GM12878 (cell line): ENCODE results near the gene CCDC6. TPM values are rescaled to one million over a fixed set of nuclear protein-coding genes. Genes with fewer than 3 reads are reported as not detected.

ENCODE experiments used
- ATAC-seq: fragments of 200-7000 bp; cut with Tn5 transposase; 3 replicates; pipeline ENCODE4 v1.9.1; 2020; ENCODE audit warnings: mild to moderate bottlenecking, moderate library complexity
- BruUV-seq: library from RNA; stranded (reverse); fragments of 400-500 nt; replicated peaks from 2 replicates; lab custom pipeline; 2021; lab: Mats Ljungman, UMichigan
- CTCF ChIA-PET: fragments of 300-600 bp; sonication (Branson Sonifier 250); formaldehyde crosslinking; extraction: SDS; loops from one replicate; lab custom pipeline; 2021; ENCODE audit warnings: inconsistent platforms; lab: Yijun Ruan, JAX
- POLR2A ChIA-PET: fragments of 350-600 bp; formaldehyde crosslinking; extraction: SDS; loops from one replicate; lab custom pipeline; 2021; ENCODE audit warnings: inconsistent platforms; lab: Charles Lee
- RAD21 ChIA-PET: fragments of 300-600 bp; sonication (Branson Sonifier 250); formaldehyde crosslinking; loops from one replicate; lab custom pipeline; 2023; ENCODE audit warnings: antibody characterized with exemption; ENCODE audit not compliant: unreplicated experiment; lab: Charles Lee
- SMC1A ChIA-PET: fragments of 300-600 bp; sonication (Branson Sonifier 250); formaldehyde crosslinking; loops from one replicate; lab custom pipeline; 2023; ENCODE audit not compliant: unreplicated experiment, uncharacterized antibody; lab: Charles Lee
- DNase-seq: peaks from one replicate; pipeline ENCODE4 v3.0.0-alpha.2; 2011; ENCODE audit warnings: low read depth, low spot score
- FAIRE-seq: peaks from 3 replicates; lab custom pipeline; 2011; peaks lifted over from hg19 to GRCh38; lab: Jason Lieb, UNC
- H2AFZ ChIP-seq: 2 replicates; pipeline ENCODE4 v1.6.0; 2011; ENCODE audit warnings: low read depth, low read length, control low read depth; ENCODE audit not compliant: control insufficient read depth
- H3K27ac ChIP-seq: 2 replicates; pipeline ENCODE4 v1.5.1; 2011; ENCODE audit warnings: control low read depth; ENCODE audit not compliant: control insufficient read depth, insufficient read depth
- H3K27me3 ChIP-seq, 2 experiments: replicated peaks in 1 of 2; 2 replicates each; pipeline versions ENCODE4 v1.6.0 to v1.6.1; 2011; ENCODE audit warnings: low read length in 1 of 2; ENCODE audit not compliant: control insufficient read depth in 2 of 2, insufficient read depth in 2 of 2
- H3K36me3 ChIP-seq, 2 experiments: 2 replicates each; pipeline ENCODE4 v1.5.1; 2011; ENCODE audit warnings: low read length in 1 of 2; ENCODE audit not compliant: control insufficient read depth in 2 of 2, insufficient read depth in 2 of 2
- H3K4me1 ChIP-seq: 2 replicates; pipeline ENCODE4 v1.6.1; 2011; ENCODE audit warnings: mild to moderate bottlenecking, low read length, moderate library complexity, mixed read lengths; ENCODE audit not compliant: control insufficient read depth, insufficient read depth
- H3K4me2 ChIP-seq: 2 replicates; pipeline ENCODE4 v1.6.0; 2011; ENCODE audit warnings: control low read depth; ENCODE audit not compliant: control insufficient read depth, insufficient read depth
- H3K4me3 ChIP-seq: fragments of 200-600 bp; sonication (generic); 2 replicates; pipeline ENCODE4 v1.5.1; 2016
- H3K79me2 ChIP-seq: 2 replicates; pipeline ENCODE4 v1.6.0; 2011; ENCODE audit warnings: low read length; ENCODE audit not compliant: control insufficient read depth, insufficient read depth
- H3K9ac ChIP-seq: 2 replicates; pipeline ENCODE4 v1.8.0; 2011; ENCODE audit warnings: low read length, control low read depth, mixed read lengths; ENCODE audit not compliant: control insufficient read depth, insufficient read depth
- H3K9me3 ChIP-seq: replicated peaks from 3 replicates; pipeline ENCODE4 v1.5.1; 2011; ENCODE audit warnings: mild to moderate bottlenecking, low read length; ENCODE audit not compliant: control insufficient read depth, insufficient read depth
- H4K20me1 ChIP-seq: 2 replicates; pipeline ENCODE4 v1.6.0; 2011; ENCODE audit not compliant: control insufficient read depth, insufficient read depth
- CEBPB ChIP-seq, 2 experiments: fragments of 150-350 bp in 1 of 2; IDR thresholded peaks; 2 replicates each; pipeline ENCODE4 v1.6.1; 2012 to 2014; ENCODE audit warnings: low read depth in 2 of 2, low read length in 2 of 2, borderline replicate concordance in 1 of 2, inconsistent platforms in 1 of 2
- FOXK2 ChIP-seq: fragments of 450-650 bp; IDR thresholded peaks from 2 replicates; pipeline ENCODE4 v1.6.1; 2017; ENCODE audit warnings: mild to moderate bottlenecking, moderate library complexity
- IRF4 ChIP-seq: IDR thresholded peaks from 2 replicates; pipeline ENCODE4 v1.6.1; 2011; ENCODE audit warnings: low read depth, low read length
- MEF2B ChIP-seq: fragments of 450-650 bp; IDR thresholded peaks from 2 replicates; pipeline ENCODE4 v1.6.1; 2018; ENCODE audit warnings: mild to moderate bottlenecking, moderate library complexity; ENCODE audit not compliant: partially characterized antibody, poor library complexity, severe bottlenecking
- NR2F1 ChIP-seq: fragments of 450-650 bp; conservative IDR thresholded peaks from 2 replicates; pipeline ENCODE4 v1.6.1; 2017; ENCODE audit warnings: mild to moderate bottlenecking
- PML ChIP-seq: IDR thresholded peaks from 2 replicates; pipeline ENCODE4 v1.6.1; 2012; ENCODE audit warnings: low read length, inconsistent platforms
- POLR2AphosphoS2 ChIP-seq: IDR thresholded peaks from 2 replicates; pipeline ENCODE4 v1.6.1; 2011; ENCODE audit warnings: low read depth, mild to moderate bottlenecking, low read length, improper control_type of control experiment, moderate library complexity
- RBBP5 ChIP-seq: fragments of 200-600 bp; sonication (generic); conservative IDR thresholded peaks from 2 replicates; pipeline ENCODE4 v1.6.1; 2016
- WGBS: methylation state at CpG from one replicate; pipeline ENCODE4 v1.1.6; 2016; ENCODE audit warnings: low lambda C conversion rate; ENCODE audit not compliant: insufficient replicate concordance, insufficient coverage; ENCODE audit errors: missing lambda C conversion rate; 5-methylcytosine and 5-hydroxymethylcytosine counted together
- in situ Hi-C: fragments of 300-500 bp; cut with MboI; formaldehyde crosslinking; loops from 9 replicates; pipeline ENCODE4 v1.14.3; 2018; ENCODE audit warnings: mixed read lengths
- intact Hi-C: fragments of 100-400 bp; cut with micrococcal nuclease; formaldehyde crosslinking; loops from one replicate; pipeline ENCODE4 v1.14.2; 2022; ENCODE audit not compliant: unreplicated experiment
- polyA plus RNA-seq, 11 experiments: library from polyadenylated mRNA; depleted of rRNA in 4 of 11; unstranded in 6 of 11; stranded (reverse) in 5 of 11; fragments of >200 nt; fragmentation: Nextera tagmentation in 4 of 11; fragmentation: Illumina TruSeq in 1 of 11; extraction: Ambion mirVana in 4 of 11; extraction: Trizol in 1 of 11; gene quantifications; 1 replicate in 1 of 11; 2 replicates in 10 of 11; pipeline versions ENCODE4 v1.2.1 to v1.2.3, GENCODE V29; 2011 to 2016; ENCODE audit warnings: inconsistent platforms in 2 of 11, missing spikeins in 2 of 11, low read depth in 1 of 11
- total RNA-seq, 4 experiments: library from RNA; depleted of rRNA in 3 of 4; stranded (reverse); fragments of >200 nt in 3 of 4; fragmentation: Illumina TruSeq in 1 of 4; extraction: Trizol in 1 of 4; gene quantifications; 2 replicates each; pipeline versions ENCODE4 v1.2.1 to v1.2.3, GENCODE V29; 2013 to 2021
- TF ChIP-seq, protein P1 (sequence below): fragments of 450-650 bp; IDR thresholded peaks from 2 replicates; pipeline ENCODE4 v1.6.1; 2017; ENCODE audit warnings: borderline replicate concordance
- TF ChIP-seq, protein P2 (sequence below): fragments of 450-650 bp; formaldehyde crosslinking; IDR thresholded peaks from 2 replicates; pipeline ENCODE4 v1.5.0; 2022; ENCODE audit warnings: mild to moderate bottlenecking, missing genetic modification characterization
- TF ChIP-seq, protein P3 (sequence below): IDR thresholded peaks from 2 replicates; pipeline ENCODE4 v1.6.1; 2011; ENCODE audit warnings: low read depth, low read length, improper control_type of control experiment, borderline replicate concordance
- TF ChIP-seq, protein P4 (sequence below): fragments of 450-650 bp; IDR thresholded peaks from 2 replicates; pipeline ENCODE4 v1.6.1; 2016; ENCODE audit warnings: mild to moderate bottlenecking

CCDC6 gene
- total and polyA plus RNA-seq, 10 of the 15 experiments (the other 5 are each of a cell fraction or from before 2014, with no cell fraction given): 11.8 to 46.2 (median 26.7) TPM

DNA sequence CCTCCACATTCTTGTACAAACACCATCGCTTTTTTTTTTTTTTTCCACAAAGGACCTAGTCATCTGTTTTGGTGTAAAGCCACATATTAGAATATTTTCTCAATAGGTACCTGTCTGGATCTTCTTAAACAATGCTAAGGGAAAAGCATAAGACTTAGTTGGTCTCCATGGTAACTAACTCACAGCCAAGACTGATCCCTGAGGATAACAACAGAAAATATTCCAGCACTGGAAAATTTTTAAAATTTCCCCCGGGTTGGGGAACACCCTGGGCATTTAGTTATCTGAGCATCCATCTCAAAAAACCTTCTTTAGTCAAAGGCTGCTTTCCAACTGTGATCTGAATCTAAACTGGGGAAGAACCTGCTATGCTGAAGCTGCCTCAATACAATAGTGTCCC, 43.7 kb upstream of the CCDC6 start:
- ATAC-seq: no peak
- Histone ChIP-seq H3K27me3 (no peaks in the 10 kb centered on the region), H3K9me3 (no peaks in the 10 kb centered on the region), H3K4me2 (no peak overlapping the region), H3K79me2 (no peaks in the 10 kb centered on the region), H3K9ac (no peak overlapping the region), H4K20me1 (no peaks in the 10 kb centered on the region), H3K36me3 (no peaks in the 10 kb centered on the region), H3K4me1 (no peaks in the 10 kb centered on the region), H2AFZ (no peak overlapping the region), H3K27ac (no peak overlapping the region), H3K4me3 (no peak overlapping the region)
- DNase-seq: no peak
- no peak for FAIRE-seq
- BruUV-seq: no TSS peak
- 36% methylated on average over 2 of the region's 2 CpGs for WGBS
- no peak for TF ChIP-seq NR2F1
- TF ChIP-seq POLR2AphosphoS2: no peak
- TF ChIP-seq, protein P1, sequence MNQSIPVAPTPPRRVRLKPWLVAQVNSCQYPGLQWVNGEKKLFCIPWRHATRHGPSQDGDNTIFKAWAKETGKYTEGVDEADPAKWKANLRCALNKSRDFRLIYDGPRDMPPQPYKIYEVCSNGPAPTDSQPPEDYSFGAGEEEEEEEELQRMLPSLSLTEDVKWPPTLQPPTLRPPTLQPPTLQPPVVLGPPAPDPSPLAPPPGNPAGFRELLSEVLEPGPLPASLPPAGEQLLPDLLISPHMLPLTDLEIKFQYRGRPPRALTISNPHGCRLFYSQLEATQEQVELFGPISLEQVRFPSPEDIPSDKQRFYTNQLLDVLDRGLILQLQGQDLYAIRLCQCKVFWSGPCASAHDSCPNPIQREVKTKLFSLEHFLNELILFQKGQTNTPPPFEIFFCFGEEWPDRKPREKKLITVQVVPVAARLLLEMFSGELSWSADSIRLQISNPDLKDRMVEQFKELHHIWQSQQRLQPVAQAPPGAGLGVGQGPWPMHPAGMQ: no peak
- TF ChIP-seq CEBPB (IDR thresholded peaks at IDR 0.05; ENCODE audit: borderline replicate concordance in 1 of 2, low read depth in 2 of 2, low read length in 2 of 2): no peak
- in situ Hi-C loops (no loop called here), intact Hi-C loops (no loop called here)
- RAD21 ChIA-PET: no interaction called here
- SMC1A ChIA-PET: no interaction called here
- POLR2A ChIA-PET: no interaction called here
- CTCF ChIA-PET: no interaction called here

DNA sequence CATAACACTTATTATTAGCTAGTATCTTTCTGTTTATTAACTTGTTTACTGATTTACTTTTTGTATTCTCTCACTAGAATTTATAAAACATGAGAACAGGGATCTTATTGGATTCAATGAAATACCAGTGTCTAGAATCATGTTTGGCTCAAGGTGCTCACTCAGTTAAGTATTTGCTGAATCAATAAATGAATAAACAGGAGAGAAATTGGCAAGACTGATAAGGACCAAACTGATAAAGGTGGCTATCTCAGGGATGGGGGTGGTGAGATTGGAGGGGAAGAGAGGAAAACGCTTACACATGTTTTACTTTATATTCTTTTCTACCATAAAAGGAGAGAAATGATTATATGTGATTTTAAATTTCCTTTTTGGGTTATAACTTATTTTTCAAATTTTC, 43.3 kb upstream of the CCDC6 start:
- ATAC-seq (no peak), FAIRE-seq (no peak), DNase-seq (no peak)
- no peaks in the 10 kb centered on the region for H3K27me3 ChIP-seq
- no peak overlapping the region for H3K27ac ChIP-seq
- CTCF ChIA-PET: no interaction called here
- no peak overlapping the region for H3K4me3 ChIP-seq
- no peak overlapping the region for H2AFZ ChIP-seq
- H4K20me1 ChIP-seq: no peaks in the 10 kb centered on the region
- BruUV-seq: no TSS peak
- H3K36me3 ChIP-seq: no peaks in the 10 kb centered on the region
- RAD21 ChIA-PET: no interaction called here
- intact Hi-C loops (no loop called here), in situ Hi-C loops (no loop called here)
- 0% methylated on average over 1 of the region's 1 CpG for WGBS
- H3K9ac ChIP-seq: no peak overlapping the region
- SMC1A ChIA-PET: no interaction called here
- H3K4me1 ChIP-seq: no peaks in the 10 kb centered on the region
- H3K4me2 ChIP-seq: no peak overlapping the region
- H3K79me2 ChIP-seq: no peaks in the 10 kb centered on the region
- no peaks in the 10 kb centered on the region for H3K9me3 ChIP-seq
- POLR2A ChIA-PET: interaction anchor here (0.5 kb wide), 1 partner anchor 235 kb away, joined by 4 read pairs; no protein-coding TSS in a partner anchor
- TF ChIP-seq FOXK2 (no peak), PML (no peak), MEF2B (no peak), IRF4 (no peak), RBBP5 (no peak)
- TF ChIP-seq, protein P2, sequence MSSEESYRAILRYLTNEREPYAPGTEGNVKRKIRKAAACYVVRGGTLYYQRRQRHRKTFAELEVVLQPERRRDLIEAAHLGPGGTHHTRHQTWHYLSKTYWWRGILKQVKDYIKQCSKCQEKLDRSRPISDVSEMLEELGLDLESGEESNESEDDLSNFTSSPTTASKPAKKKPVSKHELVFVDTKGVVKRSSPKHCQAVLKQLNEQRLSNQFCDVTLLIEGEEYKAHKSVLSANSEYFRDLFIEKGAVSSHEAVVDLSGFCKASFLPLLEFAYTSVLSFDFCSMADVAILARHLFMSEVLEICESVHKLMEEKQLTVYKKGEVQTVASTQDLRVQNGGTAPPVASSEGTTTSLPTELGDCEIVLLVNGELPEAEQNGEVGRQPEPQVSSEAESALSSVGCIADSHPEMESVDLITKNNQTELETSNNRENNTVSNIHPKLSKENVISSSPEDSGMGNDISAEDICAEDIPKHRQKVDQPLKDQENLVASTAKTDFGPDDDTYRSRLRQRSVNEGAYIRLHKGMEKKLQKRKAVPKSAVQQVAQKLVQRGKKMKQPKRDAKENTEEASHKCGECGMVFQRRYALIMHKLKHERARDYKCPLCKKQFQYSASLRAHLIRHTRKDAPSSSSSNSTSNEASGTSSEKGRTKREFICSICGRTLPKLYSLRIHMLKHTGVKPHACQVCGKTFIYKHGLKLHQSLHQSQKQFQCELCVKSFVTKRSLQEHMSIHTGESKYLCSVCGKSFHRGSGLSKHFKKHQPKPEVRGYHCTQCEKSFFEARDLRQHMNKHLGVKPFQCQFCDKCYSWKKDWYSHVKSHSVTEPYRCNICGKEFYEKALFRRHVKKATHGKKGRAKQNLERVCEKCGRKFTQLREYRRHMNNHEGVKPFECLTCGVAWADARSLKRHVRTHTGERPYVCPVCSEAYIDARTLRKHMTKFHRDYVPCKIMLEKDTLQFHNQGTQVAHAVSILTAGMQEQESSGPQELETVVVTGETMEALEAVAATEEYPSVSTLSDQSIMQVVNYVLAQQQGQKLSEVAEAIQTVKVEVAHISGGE: no peak
- TF ChIP-seq, protein P3, sequence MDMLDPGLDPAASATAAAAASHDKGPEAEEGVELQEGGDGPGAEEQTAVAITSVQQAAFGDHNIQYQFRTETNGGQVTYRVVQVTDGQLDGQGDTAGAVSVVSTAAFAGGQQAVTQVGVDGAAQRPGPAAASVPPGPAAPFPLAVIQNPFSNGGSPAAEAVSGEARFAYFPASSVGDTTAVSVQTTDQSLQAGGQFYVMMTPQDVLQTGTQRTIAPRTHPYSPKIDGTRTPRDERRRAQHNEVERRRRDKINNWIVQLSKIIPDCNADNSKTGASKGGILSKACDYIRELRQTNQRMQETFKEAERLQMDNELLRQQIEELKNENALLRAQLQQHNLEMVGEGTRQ: no peak
- TF ChIP-seq, protein P4, sequence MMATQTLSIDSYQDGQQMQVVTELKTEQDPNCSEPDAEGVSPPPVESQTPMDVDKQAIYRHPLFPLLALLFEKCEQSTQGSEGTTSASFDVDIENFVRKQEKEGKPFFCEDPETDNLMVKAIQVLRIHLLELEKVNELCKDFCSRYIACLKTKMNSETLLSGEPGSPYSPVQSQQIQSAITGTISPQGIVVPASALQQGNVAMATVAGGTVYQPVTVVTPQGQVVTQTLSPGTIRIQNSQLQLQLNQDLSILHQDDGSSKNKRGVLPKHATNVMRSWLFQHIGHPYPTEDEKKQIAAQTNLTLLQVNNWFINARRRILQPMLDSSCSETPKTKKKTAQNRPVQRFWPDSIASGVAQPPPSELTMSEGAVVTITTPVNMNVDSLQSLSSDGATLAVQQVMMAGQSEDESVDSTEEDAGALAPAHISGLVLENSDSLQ: no peak
